Skeletal muscle tissue (tissue), 4 donors: Measurements from ENCODE around the gene ETNPPL. TPM values are rescaled to one million over a fixed set of nuclear protein-coding genes. Genes with fewer than 3 reads are reported as not detected.
A peak's percentile ranks its signal among the peaks of the same experiment; 100 is the strongest.

Source experiments
- H3K27ac ChIP-seq: one replicate; pipeline ENCODE4 v1.7.0; 2013; ENCODE audit warnings: mild to moderate bottlenecking, low read depth, low read length, inconsistent platforms
- H3K27me3 ChIP-seq, 3 donors: one replicate each; pipeline ENCODE4 v1.7.0; 2013; ENCODE audit warnings: low read length in 3 of 3; ENCODE audit not compliant: control insufficient read depth in 3 of 3, insufficient read depth in 3 of 3
- H3K36me3 ChIP-seq, 3 donors: one replicate each; pipeline ENCODE4 v1.7.0; 2013; ENCODE audit warnings: low read length in 3 of 3; ENCODE audit not compliant: control insufficient read depth in 3 of 3, insufficient read depth in 3 of 3
- H3K4me1 ChIP-seq, 3 donors: one replicate each; pipeline ENCODE4 v1.7.0; 2013; ENCODE audit warnings: low read length in 3 of 3, mild to moderate bottlenecking in 3 of 3; ENCODE audit not compliant: control insufficient read depth in 3 of 3, insufficient read depth in 3 of 3
- H3K4me3 ChIP-seq, 3 donors: one replicate each; pipeline ENCODE4 v1.7.0; 2013; ENCODE audit warnings: low read length in 3 of 3
- H3K9ac ChIP-seq, 3 donors: one replicate each; pipeline ENCODE4 v1.7.0; 2013; ENCODE audit warnings: low read length in 3 of 3, mild to moderate bottlenecking in 3 of 3, moderate library complexity in 2 of 3, low read depth in 1 of 3
- H3K9me3 ChIP-seq, 3 donors: one replicate each; pipeline ENCODE4 v1.7.0; 2013; ENCODE audit warnings: low read length in 3 of 3; ENCODE audit not compliant: control insufficient read depth in 3 of 3
- total RNA-seq: library from RNA; depleted of rRNA; stranded (reverse); fragments of >200 nt; gene quantifications from one replicate; pipeline ENCODE4 v1.2.3, GENCODE V29; 2014
- donor health status: Osteomylitis.

The ETNPPL gene
- total RNA-seq, 1 donor from 2014 or later = not detected

DNA sequence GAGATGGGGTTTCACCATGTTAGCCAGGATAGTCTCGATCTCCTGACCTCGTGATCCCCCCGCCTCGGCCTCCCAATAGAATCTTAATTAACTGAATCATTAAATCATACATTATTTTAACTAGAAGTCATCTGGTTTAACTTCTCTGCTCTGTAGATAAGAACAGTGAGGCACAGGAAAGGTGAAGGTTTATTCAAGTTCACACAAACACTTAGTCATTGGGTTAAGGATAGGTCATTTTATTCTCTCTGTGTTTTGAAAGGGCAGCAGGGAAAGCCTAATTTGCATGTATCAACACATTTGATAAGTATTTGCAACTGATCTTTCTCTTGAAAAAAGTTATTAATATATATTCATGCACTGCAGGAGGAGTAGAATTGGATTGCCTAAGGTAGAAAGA is 1.1 kb upstream of the ETNPPL start:
- H3K9me3 ChIP-seq = no peaks in the 10 kb centered on the region
- peaks cover 0 to 12% (median 8%) of the 10 kb centered on the region in 3 donors for H3K4me1 ChIP-seq
- H3K36me3 ChIP-seq = no peaks in the 10 kb centered on the region
- no peak overlapping the region for H3K9ac ChIP-seq
- peaks cover 0 to 9% (median 0%) of the 10 kb centered on the region in 3 donors for H3K27me3 ChIP-seq
- no peak overlapping the region for H3K4me3 ChIP-seq
- no peak overlapping the region for H3K27ac ChIP-seq

DNA sequence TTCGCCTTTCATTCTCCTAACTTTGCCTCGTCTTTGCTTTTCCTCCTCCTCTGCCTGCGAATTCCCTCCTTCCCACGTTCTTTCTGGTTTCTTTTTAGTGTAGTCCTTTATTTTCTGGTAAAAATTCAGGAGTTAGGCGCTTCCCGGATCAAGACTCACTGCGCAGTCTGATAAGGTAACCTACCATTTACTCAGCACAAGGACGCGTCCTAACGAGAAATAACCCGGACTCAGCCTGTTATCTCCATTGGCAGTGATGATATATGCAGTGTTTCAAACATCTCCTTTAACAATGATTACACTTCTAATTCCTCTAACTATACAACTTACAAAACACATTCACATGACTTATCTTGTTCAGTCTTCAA is 357 bp upstream of the ETNPPL start:
- H3K9ac ChIP-seq = peak overlapping the region; percentile 15 to 74 (median 62)
- H3K27ac ChIP-seq = no peak overlapping the region
- H3K4me3 ChIP-seq = peak overlapping the region; percentile 75 to 83 (median 77)

DNA sequence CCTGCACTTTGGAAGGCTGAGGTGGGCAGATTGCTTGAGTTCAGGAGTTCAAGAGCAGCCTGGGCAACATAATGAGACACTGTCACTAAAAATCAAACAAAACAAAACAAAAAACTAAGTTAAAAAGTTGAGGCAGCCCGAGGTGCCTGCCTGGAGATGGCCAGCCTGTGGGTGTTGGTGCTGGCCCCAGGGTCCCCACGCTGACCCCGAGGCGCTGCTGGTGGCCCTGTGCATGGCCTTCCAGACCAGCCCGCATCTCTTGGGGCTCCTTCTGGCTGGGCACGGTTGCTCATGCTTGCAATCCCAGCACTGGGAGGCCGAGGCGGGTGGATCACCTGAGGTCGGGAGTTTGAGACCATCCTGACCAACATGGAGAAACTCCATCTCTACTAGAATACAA is 4.4 kb downstream of the ETNPPL start:
- H3K9ac ChIP-seq = no peak overlapping the region
- H3K27me3 ChIP-seq = peaks cover 0 to 9% (median 0%) of the 10 kb centered on the region in 3 donors
- no peak overlapping the region for H3K4me3 ChIP-seq

More for the DNA sequence above, 357 bp upstream of the ETNPPL start:
- Histone ChIP-seq H3K27me3 (peaks cover 0 to 9% (median 0%) of the 10 kb centered on the region in 3 donors), H3K9me3 (no peaks in the 10 kb centered on the region), H3K4me1 (peaks cover 0 to 12% (median 8%) of the 10 kb centered on the region in 3 donors), H3K36me3 (no peaks in the 10 kb centered on the region)

DNA sequence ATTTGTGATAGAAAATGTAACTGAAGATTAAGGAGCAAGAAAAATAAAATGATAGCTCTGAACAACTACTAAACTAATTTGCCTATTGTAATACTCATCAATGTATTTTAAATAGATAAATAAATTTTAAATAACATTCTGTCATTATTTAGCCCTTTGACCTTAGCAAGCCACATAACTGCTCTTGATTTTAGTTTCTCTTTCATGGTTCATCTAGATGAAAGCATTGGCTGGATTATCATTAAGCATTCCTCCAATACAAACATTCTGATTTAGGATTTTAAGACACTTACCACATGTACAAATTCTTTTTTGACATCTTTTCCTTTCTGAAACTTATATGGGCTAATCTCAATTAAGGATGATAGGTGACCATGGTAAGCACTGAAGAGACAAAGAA is 8.5 kb downstream of the ETNPPL start:
- Histone ChIP-seq H3K4me1 (no peaks in the 10 kb centered on the region), H3K27me3 (no peaks in the 10 kb centered on the region)

More for the DNA sequence above, 4.4 kb downstream of the ETNPPL start:
- Histone ChIP-seq H3K4me1 (peaks cover 0 to 12% (median 8%) of the 10 kb centered on the region in 3 donors), H3K36me3 (no peaks in the 10 kb centered on the region), H3K9me3 (no peaks in the 10 kb centered on the region), H3K27ac (no peak overlapping the region)

DNA sequence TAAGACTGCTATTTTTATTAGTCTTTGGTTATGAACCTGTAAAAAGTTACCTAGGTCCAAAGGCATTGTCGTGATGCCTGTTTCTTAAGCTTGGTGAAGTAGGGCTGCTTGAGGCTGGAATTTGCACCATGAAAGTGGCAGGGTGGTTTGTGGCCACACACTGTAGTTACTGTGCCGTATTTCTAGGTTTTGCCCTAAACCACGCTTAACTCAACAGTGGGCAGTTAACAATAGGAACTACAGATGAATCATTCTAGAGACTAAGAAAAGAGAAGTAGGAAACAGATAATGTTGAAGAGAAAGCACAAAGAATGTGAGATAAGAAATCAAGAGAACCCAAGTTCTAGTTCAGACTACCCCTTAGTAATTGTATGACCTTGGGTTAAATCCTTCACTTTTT is 11.5 kb downstream of the ETNPPL start:
- Histone ChIP-seq H3K36me3 (no peaks in the 10 kb centered on the region), H3K9ac (no peak overlapping the region), H3K9me3 (no peaks in the 10 kb centered on the region), H3K27me3 (no peaks in the 10 kb centered on the region), H3K4me1 (no peaks in the 10 kb centered on the region), H3K4me3 (no peak overlapping the region), H3K27ac (no peak overlapping the region)

More for the DNA sequence above, 8.5 kb downstream of the ETNPPL start:
- no peak overlapping the region for H3K27ac ChIP-seq
- H3K9ac ChIP-seq = no peak overlapping the region
- H3K36me3 ChIP-seq = no peaks in the 10 kb centered on the region
- H3K4me3 ChIP-seq = no peak overlapping the region
- no peaks in the 10 kb centered on the region for H3K9me3 ChIP-seq

DNA sequence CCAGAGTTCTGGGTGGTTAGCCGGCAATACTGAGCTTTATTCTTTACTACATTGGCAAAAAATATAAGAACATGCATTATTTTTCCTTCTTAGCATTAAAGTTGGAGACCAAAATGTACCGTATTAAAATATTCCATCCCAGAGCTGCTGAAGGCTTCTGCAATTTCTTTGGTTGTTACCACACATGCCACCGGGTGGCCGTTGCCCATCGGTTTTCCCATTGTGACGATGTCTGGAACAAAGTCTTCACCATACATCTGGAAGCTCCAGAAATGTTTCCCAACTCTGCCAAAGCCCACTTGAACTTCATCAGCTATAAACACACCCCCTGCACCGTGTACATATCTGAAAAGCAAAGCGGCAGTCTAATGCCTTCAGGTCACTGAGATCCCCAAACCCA is 13.7 kb downstream of the ETNPPL start:
- Histone ChIP-seq H3K9ac (no peak overlapping the region), H3K4me1 (no peaks in the 10 kb centered on the region), H3K27me3 (no peaks in the 10 kb centered on the region), H3K9me3 (no peaks in the 10 kb centered on the region), H3K4me3 (no peak overlapping the region), H3K36me3 (no peaks in the 10 kb centered on the region), H3K27ac (no peak overlapping the region)

DNA sequence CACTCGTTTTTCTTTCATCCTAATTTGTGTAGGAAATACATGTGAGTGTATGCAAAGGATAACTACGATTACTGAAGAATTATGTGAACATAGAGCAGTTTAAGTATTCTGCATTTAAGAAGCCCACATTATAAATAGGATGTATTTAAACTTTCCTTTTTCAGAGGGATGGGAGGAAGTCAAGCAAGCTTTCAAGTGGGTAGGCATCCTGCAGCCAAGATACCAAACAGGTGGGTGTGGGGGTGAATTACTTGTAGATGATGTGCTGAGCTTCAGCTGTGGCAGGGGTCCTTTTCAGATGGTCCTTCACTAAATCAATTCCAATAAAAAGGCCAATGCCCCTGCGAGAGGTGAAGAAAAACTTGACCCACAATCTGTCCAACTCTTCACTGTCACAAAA is 16.3 kb downstream of the ETNPPL start:
- Histone ChIP-seq H3K9ac (no peak overlapping the region), H3K36me3 (no peaks in the 10 kb centered on the region), H3K27me3 (no peaks in the 10 kb centered on the region), H3K27ac (no peak overlapping the region), H3K4me3 (no peak overlapping the region), H3K4me1 (no peaks in the 10 kb centered on the region), H3K9me3 (no peaks in the 10 kb centered on the region)

DNA sequence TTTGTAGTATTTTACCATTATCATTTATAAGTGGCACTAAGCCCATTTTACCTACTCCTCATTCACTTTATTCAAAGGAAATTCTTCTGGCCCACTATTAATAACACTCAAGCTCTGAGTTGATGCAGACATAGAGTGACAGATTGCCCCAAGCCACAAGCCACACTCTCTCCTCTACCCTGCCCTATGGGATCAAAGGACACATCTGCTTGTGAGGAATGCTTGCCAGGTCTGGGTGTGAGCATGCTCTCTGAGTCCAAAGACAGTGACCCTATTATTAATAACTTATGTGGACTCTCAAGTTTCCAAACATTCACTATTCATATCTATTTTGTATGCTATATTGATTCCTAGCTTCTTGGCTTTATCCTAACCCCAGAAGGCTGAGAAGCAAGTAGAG is 18.5 kb downstream of the ETNPPL start:
- Histone ChIP-seq H3K4me3 (no peak overlapping the region), H3K4me1 (no peaks in the 10 kb centered on the region), H3K27me3 (no peaks in the 10 kb centered on the region), H3K9ac (no peak overlapping the region), H3K9me3 (no peaks in the 10 kb centered on the region), H3K36me3 (no peaks in the 10 kb centered on the region), H3K27ac (no peak overlapping the region)

DNA sequence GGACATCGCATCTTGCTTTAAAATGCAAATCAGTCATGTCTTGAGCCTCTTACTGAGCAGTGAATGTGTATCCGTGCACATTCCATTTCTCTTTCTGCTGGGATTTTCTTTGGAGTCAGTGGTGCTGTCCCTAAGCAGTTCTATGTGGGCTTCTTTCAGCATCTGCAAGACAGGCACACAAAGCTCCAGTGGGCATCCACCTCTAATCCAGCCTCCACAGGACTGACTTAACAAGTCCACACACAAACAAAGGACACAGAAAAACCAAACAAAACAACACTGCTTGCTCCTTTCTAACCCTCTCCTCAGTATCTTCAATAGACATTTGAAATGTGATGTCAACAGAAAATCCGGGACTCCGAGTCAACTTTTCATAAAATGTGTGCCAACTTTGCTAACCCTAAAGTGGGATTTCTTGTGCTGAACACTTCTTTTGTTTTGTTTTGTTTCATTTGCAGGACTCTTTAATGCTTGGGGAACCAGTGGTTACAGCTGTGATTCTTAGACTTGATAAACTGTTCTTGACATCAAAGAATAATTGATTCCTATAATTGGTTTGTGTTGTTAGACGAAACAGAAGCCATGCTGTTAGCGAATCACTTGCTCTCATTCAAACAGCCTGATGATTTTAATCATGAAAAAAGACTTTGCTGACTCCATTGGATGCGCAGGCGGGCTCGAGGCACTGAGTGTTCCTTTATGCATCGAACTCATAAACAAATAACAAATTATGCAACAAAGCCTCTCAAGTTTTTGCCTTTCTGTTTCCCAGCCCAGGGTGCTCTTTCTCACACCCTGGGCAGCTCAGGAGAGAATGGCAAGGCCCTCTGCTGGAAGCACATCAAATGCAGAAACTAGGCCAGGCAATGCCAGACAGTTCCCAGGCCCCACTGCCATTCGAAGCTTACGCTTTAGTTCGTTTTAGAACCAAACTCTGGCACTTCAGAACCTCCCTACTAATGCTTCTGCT is 20.1 kb downstream of the ETNPPL start:
- Histone ChIP-seq H3K9me3 (no peaks in the 10 kb centered on the region), H3K27me3 (no peaks in the 10 kb centered on the region), H3K36me3 (no peaks in the 10 kb centered on the region), H3K4me3 (no peak overlapping the region), H3K9ac (no peak overlapping the region), H3K27ac (no peak overlapping the region), H3K4me1 (no peaks in the 10 kb centered on the region)

DNA sequence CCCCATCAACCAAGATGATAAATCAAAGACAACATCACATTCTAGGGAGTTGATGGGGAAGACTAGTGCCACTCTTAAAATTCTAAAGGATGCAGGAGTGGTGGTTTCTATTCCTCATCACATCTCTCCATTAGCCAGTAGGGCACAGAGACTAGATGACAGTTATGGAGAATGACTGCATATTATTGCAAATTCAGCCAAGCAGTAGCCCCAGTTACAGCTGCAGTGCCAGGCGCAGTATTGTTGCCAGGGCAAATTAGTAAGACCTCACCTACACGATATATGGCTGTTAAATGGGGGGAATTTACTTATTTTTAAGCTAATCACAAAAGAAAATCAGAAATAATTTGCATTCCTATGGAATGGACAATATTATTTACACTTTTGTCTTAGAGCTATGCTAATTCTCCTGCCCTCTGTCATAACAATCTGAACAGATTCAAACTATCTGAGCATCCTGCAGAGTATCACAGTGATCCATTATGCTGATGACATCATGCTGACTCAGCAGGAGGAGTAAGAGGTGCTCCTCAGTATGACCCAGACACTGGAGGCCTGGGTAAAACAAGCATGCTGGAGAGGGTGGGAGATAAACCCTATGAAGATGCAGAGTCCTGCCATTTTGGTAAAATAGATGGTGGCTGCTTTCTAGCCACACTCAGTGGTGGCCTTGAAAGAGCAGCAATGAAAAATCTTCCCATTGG is 24.7 kb downstream of the ETNPPL start:
- no peak overlapping the region for H3K9ac ChIP-seq
- no peaks in the 10 kb centered on the region for H3K4me1 ChIP-seq
- H3K36me3 ChIP-seq = no peaks in the 10 kb centered on the region
- H3K9me3 ChIP-seq = no peaks in the 10 kb centered on the region
- H3K27me3 ChIP-seq = no peaks in the 10 kb centered on the region
- H3K4me3 ChIP-seq = no peak overlapping the region
- H3K27ac ChIP-seq = no peak overlapping the region
